Measurements from ENCODE around the gene BPIFA3. TPM values are rescaled to one million over a fixed set of nuclear protein-coding genes. Genes with fewer than 3 reads are reported as not detected.
A peak's percentile ranks its signal among the peaks of the same experiment; 100 is the strongest.

Gene BPIFA3
- total and polyA plus RNA-seq, 8 donors = not detected

DNA sequence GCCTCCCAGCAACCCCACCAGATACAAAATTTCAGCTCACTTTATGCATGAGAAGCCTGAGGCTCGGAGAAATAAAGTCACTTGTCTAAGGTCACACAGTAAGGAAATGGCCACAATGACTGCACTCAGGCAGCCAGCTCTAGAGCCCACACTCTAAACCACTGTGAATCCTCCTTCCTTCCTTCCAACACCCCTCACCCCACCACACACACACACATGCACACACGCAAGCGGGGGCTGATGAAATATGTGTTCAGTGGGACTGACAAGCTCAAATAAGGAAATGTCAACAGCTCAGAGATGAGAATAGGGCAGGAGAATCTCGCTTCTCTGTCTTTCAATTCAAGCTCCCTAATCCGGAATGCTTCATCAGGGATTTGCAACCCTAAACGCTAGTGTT, 12.7 kb downstream of the BPIFA3 start:
- no peak for DNase-seq
- H3K27me3 ChIP-seq = peaks cover 0 to 47% (median 0%) of the 10 kb centered on the region in 3 donors
- no peaks in the 10 kb centered on the region for H3K36me3 ChIP-seq
- TF ChIP-seq POLR2A (IDR thresholded peaks at IDR 0.05) (no peak), POLR2AphosphoS5 (IDR thresholded peaks at IDR 0.05) (no peak), EP300 (IDR thresholded peaks at IDR 0.05) (no peak)
- TF ChIP-seq, protein P1, sequence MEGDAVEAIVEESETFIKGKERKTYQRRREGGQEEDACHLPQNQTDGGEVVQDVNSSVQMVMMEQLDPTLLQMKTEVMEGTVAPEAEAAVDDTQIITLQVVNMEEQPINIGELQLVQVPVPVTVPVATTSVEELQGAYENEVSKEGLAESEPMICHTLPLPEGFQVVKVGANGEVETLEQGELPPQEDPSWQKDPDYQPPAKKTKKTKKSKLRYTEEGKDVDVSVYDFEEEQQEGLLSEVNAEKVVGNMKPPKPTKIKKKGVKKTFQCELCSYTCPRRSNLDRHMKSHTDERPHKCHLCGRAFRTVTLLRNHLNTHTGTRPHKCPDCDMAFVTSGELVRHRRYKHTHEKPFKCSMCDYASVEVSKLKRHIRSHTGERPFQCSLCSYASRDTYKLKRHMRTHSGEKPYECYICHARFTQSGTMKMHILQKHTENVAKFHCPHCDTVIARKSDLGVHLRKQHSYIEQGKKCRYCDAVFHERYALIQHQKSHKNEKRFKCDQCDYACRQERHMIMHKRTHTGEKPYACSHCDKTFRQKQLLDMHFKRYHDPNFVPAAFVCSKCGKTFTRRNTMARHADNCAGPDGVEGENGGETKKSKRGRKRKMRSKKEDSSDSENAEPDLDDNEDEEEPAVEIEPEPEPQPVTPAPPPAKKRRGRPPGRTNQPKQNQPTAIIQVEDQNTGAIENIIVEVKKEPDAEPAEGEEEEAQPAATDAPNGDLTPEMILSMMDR (IDR thresholded peaks at IDR 0.05) = no peak
- intact Hi-C loops (cut with DNase I; ENCODE audit: low total_unique reads) = no loop called here
- H3K4me3 ChIP-seq = no peak overlapping the region
- no peak overlapping the region for H3K27ac ChIP-seq
- 40 to 63% (median 44%) methylated on average over 6 of the region's 6 CpGs for WGBS, 5 donors
- no peaks in the 10 kb centered on the region for H3K9me3 ChIP-seq
- no peaks in the 10 kb centered on the region for H3K4me1 ChIP-seq

DNA sequence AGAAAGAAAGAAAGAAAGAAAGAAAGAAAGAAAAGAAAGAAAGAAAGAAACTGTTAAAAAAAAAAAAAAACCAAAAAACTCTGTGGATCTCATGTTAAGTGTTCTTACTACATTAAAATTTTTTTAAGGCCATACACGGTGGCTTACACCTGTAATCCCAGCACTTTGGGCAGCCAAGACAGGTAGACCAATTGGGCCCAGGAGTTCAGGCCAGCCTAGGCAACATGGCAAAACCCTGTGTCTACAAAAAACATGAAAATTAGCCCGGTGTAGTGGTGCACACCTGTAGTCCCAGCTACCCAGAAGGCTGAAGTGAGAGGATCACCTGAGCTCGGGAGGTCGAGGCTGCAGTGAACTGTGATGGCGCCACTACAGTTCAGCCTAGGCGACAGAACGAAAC, 14.1 kb downstream of the BPIFA3 start:
- no peaks in the 10 kb centered on the region for H3K36me3 ChIP-seq
- H3K27ac ChIP-seq = no peak overlapping the region
- 66 to 77% (median 74%) methylated on average over 7 of the region's 7 CpGs for WGBS, 5 donors
- H3K4me3 ChIP-seq = no peak overlapping the region
- peaks cover 0 to 59% (median 0%) of the 10 kb centered on the region in 3 donors for H3K27me3 ChIP-seq
- DNase-seq = no peak
- intact Hi-C loops (cut with DNase I; ENCODE audit: low total_unique reads) = no loop called here
- H3K9me3 ChIP-seq = no peaks in the 10 kb centered on the region
- TF ChIP-seq, protein P1 (IDR thresholded peaks at IDR 0.05) = no peak
- no peaks in the 10 kb centered on the region for H3K4me1 ChIP-seq

DNA sequence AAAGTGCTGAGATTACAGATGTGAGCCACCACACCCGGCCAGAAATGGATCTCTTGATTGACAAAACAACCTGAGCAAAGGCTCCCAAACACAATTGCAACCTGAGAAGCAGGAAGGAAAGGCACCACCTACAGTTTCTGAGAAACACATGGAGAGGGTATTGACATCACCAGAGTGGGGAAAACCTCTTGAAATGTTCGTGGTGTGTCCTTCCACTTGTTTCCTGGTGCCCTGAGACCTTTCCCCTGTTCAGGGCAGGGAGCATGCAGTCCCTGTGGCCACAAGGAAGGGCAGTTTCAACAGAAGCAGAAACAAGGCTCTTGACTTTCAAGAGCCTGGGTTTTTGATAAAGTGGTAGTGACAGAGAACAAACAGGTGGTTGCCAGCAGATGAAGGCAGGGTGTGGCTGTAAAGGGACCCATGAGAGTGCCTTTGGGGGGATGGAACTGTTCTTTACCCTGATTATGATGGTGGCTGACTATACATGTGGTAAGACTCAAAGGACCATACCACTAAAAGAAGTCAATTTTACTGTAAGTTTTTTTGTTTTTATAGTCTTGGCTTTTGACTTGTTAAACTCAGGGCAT, 15.4 kb downstream of the BPIFA3 start:
- Histone ChIP-seq H3K36me3 (no peaks in the 10 kb centered on the region), H3K4me3 (no peak overlapping the region), H3K27ac (peak overlapping the region in 1 of 5 donors; percentile 50), H3K4me1 (no peaks in the 10 kb centered on the region), H3K9me3 (no peaks in the 10 kb centered on the region), H3K27me3 (peaks cover 0 to 62% (median 0%) of the 10 kb centered on the region in 3 donors)
- intact Hi-C loops (cut with DNase I; ENCODE audit: low total_unique reads) = no loop called here
- TF ChIP-seq, protein P1 (IDR thresholded peaks at IDR 0.05) = no peak
- TF ChIP-seq EP300 (IDR thresholded peaks at IDR 0.05) (no peak), POLR2AphosphoS5 (IDR thresholded peaks at IDR 0.05) (no peak), POLR2A (IDR thresholded peaks at IDR 0.05) (no peak)
- peak in 1 of 2 donors; percentile 20 for DNase-seq
- 6 to 19% (median 12%) methylated on average over 2 of the region's 2 CpGs for WGBS, 5 donors

DNA sequence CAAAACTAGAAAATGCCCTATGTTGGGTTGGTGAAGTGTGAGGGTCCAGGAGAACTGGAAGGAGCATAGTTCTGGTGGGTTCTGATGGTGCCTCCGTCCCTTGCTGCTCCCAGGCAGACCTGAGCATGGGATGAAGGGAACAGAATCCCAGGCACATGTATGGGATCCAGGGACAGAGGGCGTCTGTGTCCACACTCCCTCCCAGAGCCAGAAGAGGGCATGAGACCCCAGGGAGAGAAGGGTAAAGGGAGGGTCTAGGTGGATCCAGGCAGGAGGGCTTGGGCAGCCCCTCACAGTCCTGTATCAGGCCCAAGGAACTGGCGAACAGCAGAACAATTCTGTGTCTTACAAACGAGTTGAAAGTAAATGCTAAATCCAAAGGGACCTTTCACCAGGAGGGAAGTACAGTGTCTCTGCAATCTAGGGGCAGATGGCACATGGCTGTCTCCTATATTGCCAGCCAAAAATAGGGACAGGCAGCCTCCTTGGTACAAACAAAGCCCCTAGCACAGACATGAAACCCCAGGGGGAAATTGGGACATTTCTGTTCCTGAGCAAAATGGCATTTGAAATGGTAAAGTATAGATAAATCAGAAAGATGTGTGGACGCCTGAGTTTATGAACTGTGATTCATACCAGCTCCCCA, 16.1 kb downstream of the BPIFA3 start:
- Histone ChIP-seq H3K9me3 (no peaks in the 10 kb centered on the region), H3K36me3 (no peaks in the 10 kb centered on the region), H3K27me3 (peaks cover 0 to 69% (median 0%) of the 10 kb centered on the region in 3 donors), H3K4me3 (no peak overlapping the region), H3K4me1 (no peaks in the 10 kb centered on the region), H3K27ac (no peak overlapping the region)
- intact Hi-C loops (cut with DNase I; ENCODE audit: low total_unique reads) = no loop called here
- 34 to 47% (median 38%) methylated on average over 5 of the region's 5 CpGs for WGBS, 5 donors
- TF ChIP-seq POLR2AphosphoS5 (IDR thresholded peaks at IDR 0.05) (no peak), EP300 (IDR thresholded peaks at IDR 0.05) (no peak), POLR2A (IDR thresholded peaks at IDR 0.05) (no peak)
- TF ChIP-seq, protein P1 (IDR thresholded peaks at IDR 0.05) = no peak
- DNase-seq = no peak

All from stomach (tissue), 9 donors.